ENCODE data around the gene MRPL54. TPM values are rescaled to one million over a fixed set of nuclear protein-coding genes. Genes with fewer than 3 reads are reported as not detected.

MRPL54 gene
- polyA plus RNA-seq, 1 donor from 2014 or later, result 74.7 TPM

GRCh38 chr19:3759482-3760254 lies 2.8 kb upstream of the MRPL54 start:
- Histone ChIP-seq H3K36me3 (ENCODE audit: insufficient read depth, low read length) (no peaks in the 10 kb centered on the region), H3K9me3 (ENCODE audit: low read length) (no peaks in the 10 kb centered on the region), H3K4me3 (ENCODE audit: low read length) (no peak overlapping the region), H3K27me3 (ENCODE audit: insufficient read depth, low read depth, low read length) (no peaks in the 10 kb centered on the region), H4K20me1 (ENCODE audit: insufficient read depth) (no peaks in the 10 kb centered on the region), H3K79me2 (replicated peaks; ENCODE audit: insufficient read depth, low read length) (peaks cover 7% of the 10 kb centered on the region), H3K27ac (ENCODE audit: low read length) (no peak overlapping the region), H3K9me2 (ENCODE audit: insufficient read depth, low read length) (no peaks in the 10 kb centered on the region), H3K4me2 (ENCODE audit: low read length) (no peak overlapping the region), H3F3A (ENCODE audit: insufficient read depth, low read length, poor library complexity, severe bottlenecking) (no peaks in the 10 kb centered on the region), H2AFZ (ENCODE audit: low read depth, low read length) (no peak overlapping the region), H3K9ac (ENCODE audit: low read length) (no peak overlapping the region)
- TF ChIP-seq SMC3 (conservative IDR thresholded peaks at IDR 0.05; ENCODE audit: poor library complexity), result no peak
- no peak for TF ChIP-seq POLR2AphosphoS5 (IDR thresholded peaks at IDR 0.05)
- TF ChIP-seq EZH2 (IDR thresholded peaks at IDR 0.05; ENCODE audit: borderline replicate concordance, insufficient read depth, low read length, poor library complexity, severe bottlenecking), result no peak
- TF ChIP-seq EP300 (conservative IDR thresholded peaks at IDR 0.05; ENCODE audit: poor library complexity, severe bottlenecking), result no peak
- TF ChIP-seq RAD21 (conservative IDR thresholded peaks at IDR 0.05), result no peak
- TF ChIP-seq MXI1 (conservative IDR thresholded peaks at IDR 0.05; ENCODE audit: poor library complexity, severe bottlenecking), result no peak
- no peak for TF ChIP-seq CTCF (IDR thresholded peaks at IDR 0.05; ENCODE audit: poor library complexity, severe bottlenecking)
- no peak for TF ChIP-seq TAF1 (IDR thresholded peaks at IDR 0.05; ENCODE audit: low read depth)
- no peak for TF ChIP-seq REST (IDR thresholded peaks at IDR 0.05; ENCODE audit: borderline replicate concordance)

GRCh38 chr19:3760871-3761361 lies 1.6 kb upstream of the MRPL54 start:
- peak overlapping the region; percentile 75 for H3K4me3 ChIP-seq (ENCODE audit: low read length)
- peak overlapping the region; percentile 45 for H3K27ac ChIP-seq (ENCODE audit: low read length)
- H3K9me2 ChIP-seq (ENCODE audit: insufficient read depth, low read length), result no peaks in the 10 kb centered on the region
- H3K9me3 ChIP-seq (ENCODE audit: low read length), result no peaks in the 10 kb centered on the region
- no peaks in the 10 kb centered on the region for H3K36me3 ChIP-seq (ENCODE audit: insufficient read depth, low read length)
- H2AFZ ChIP-seq (ENCODE audit: low read depth, low read length), result peak overlapping the region; percentile 43
- no peaks in the 10 kb centered on the region for H3K27me3 ChIP-seq (ENCODE audit: insufficient read depth, low read depth, low read length)
- H3K9ac ChIP-seq (ENCODE audit: low read length), result peak overlapping the region; percentile 83
- no peak for TF ChIP-seq EZH2 (IDR thresholded peaks at IDR 0.05; ENCODE audit: borderline replicate concordance, insufficient read depth, low read length, poor library complexity, severe bottlenecking)
- no peak for TF ChIP-seq RAD21 (conservative IDR thresholded peaks at IDR 0.05)
- no peak for TF ChIP-seq EP300 (conservative IDR thresholded peaks at IDR 0.05; ENCODE audit: poor library complexity, severe bottlenecking)
- TF ChIP-seq SMC3 (conservative IDR thresholded peaks at IDR 0.05; ENCODE audit: poor library complexity), result no peak
- no peak for TF ChIP-seq CTCF (IDR thresholded peaks at IDR 0.05; ENCODE audit: poor library complexity, severe bottlenecking)
- no peak for TF ChIP-seq TAF1 (IDR thresholded peaks at IDR 0.05; ENCODE audit: low read depth)
- no peak for TF ChIP-seq POLR2AphosphoS5 (IDR thresholded peaks at IDR 0.05)
- TF ChIP-seq REST (IDR thresholded peaks at IDR 0.05; ENCODE audit: borderline replicate concordance), result no peak
- TF ChIP-seq MXI1 (conservative IDR thresholded peaks at IDR 0.05; ENCODE audit: poor library complexity, severe bottlenecking), result no peak
- H3K4me2 ChIP-seq (ENCODE audit: low read length), result peak overlapping the region; percentile 76
- no peaks in the 10 kb centered on the region for H4K20me1 ChIP-seq (ENCODE audit: insufficient read depth)
- no peaks in the 10 kb centered on the region for H3F3A ChIP-seq (ENCODE audit: insufficient read depth, low read length, poor library complexity, severe bottlenecking)
- peaks cover 7% of the 10 kb centered on the region for H3K79me2 ChIP-seq (replicated peaks; ENCODE audit: insufficient read depth, low read length)

All from neural cell (in vitro differentiated cells).